Neural cell (in vitro differentiated cells): ENCODE results near the gene IPO4.

ENCODE experiments used
- EP300 ChIP-seq: fragments of 450-650 bp; conservative IDR thresholded peaks from 2 replicates; pipeline ENCODE4 v1.6.1; 2014; ENCODE audit warnings: antibody characterized with exemption, mild to moderate bottlenecking, moderate library complexity; ENCODE audit not compliant: poor library complexity, severe bottlenecking
- EZH2 ChIP-seq: fragments of 200-600, 300-800 bp; shearing (Covaris generic), sonication (generic); IDR thresholded peaks from 2 replicates; pipeline ENCODE4 v1.6.1; 2014; ENCODE audit warnings: antibody characterized with exemption, low read length, borderline replicate concordance, mild to moderate bottlenecking; ENCODE audit not compliant: insufficient read depth, poor library complexity, severe bottlenecking
- POLR2AphosphoS5 ChIP-seq: IDR thresholded peaks from 2 replicates; pipeline ENCODE4 v1.6.1; 2012
- RAD21 ChIP-seq: fragments of 450-650 bp; conservative IDR thresholded peaks from 2 replicates; pipeline ENCODE4 v1.6.1; 2014; ENCODE audit warnings: antibody characterized with exemption, mild to moderate bottlenecking, moderate library complexity
- REST ChIP-seq: IDR thresholded peaks from 2 replicates; pipeline ENCODE4 v1.6.1; 2012; ENCODE audit warnings: borderline replicate concordance
- SMC3 ChIP-seq: fragments of 450-650 bp; conservative IDR thresholded peaks from 2 replicates; pipeline ENCODE4 v1.6.1; 2014; ENCODE audit warnings: antibody characterized with exemption, mild to moderate bottlenecking, moderate library complexity; ENCODE audit not compliant: poor library complexity
- TAF1 ChIP-seq: IDR thresholded peaks from 2 replicates; pipeline ENCODE4 v1.6.1; 2012; ENCODE audit warnings: low read depth
- TF ChIP-seq, protein P1 (sequence below): fragments of 450-650 bp; IDR thresholded peaks from 2 replicates; pipeline ENCODE4 v1.5.1; 2014; ENCODE audit warnings: antibody characterized with exemption, mild to moderate bottlenecking, moderate library complexity; ENCODE audit not compliant: poor library complexity, severe bottlenecking

GRCh38 chr14:24211311-24211710, 22.7 kb upstream of the IPO4 start:
- TF ChIP-seq, protein P1, sequence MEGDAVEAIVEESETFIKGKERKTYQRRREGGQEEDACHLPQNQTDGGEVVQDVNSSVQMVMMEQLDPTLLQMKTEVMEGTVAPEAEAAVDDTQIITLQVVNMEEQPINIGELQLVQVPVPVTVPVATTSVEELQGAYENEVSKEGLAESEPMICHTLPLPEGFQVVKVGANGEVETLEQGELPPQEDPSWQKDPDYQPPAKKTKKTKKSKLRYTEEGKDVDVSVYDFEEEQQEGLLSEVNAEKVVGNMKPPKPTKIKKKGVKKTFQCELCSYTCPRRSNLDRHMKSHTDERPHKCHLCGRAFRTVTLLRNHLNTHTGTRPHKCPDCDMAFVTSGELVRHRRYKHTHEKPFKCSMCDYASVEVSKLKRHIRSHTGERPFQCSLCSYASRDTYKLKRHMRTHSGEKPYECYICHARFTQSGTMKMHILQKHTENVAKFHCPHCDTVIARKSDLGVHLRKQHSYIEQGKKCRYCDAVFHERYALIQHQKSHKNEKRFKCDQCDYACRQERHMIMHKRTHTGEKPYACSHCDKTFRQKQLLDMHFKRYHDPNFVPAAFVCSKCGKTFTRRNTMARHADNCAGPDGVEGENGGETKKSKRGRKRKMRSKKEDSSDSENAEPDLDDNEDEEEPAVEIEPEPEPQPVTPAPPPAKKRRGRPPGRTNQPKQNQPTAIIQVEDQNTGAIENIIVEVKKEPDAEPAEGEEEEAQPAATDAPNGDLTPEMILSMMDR = no peak
- no peak for TF ChIP-seq POLR2AphosphoS5
- TF ChIP-seq REST = no peak
- TF ChIP-seq TAF1 = no peak
- no peak for TF ChIP-seq RAD21
- TF ChIP-seq EP300 = no peak
- no peak for TF ChIP-seq EZH2
- TF ChIP-seq SMC3 = no peak
